GM18502 (cell line): ENCODE results near the gene ACOT7.

ENCODE experiments used
- ATAC-seq: cut with Tn5 transposase; IDR thresholded peaks from one replicate; pipeline ENCODE4 v1.9.1; 2021; ENCODE audit warnings: mild to moderate bottlenecking; ENCODE audit not compliant: unreplicated experiment, poor library complexity

ACOT7 gene

DNA sequence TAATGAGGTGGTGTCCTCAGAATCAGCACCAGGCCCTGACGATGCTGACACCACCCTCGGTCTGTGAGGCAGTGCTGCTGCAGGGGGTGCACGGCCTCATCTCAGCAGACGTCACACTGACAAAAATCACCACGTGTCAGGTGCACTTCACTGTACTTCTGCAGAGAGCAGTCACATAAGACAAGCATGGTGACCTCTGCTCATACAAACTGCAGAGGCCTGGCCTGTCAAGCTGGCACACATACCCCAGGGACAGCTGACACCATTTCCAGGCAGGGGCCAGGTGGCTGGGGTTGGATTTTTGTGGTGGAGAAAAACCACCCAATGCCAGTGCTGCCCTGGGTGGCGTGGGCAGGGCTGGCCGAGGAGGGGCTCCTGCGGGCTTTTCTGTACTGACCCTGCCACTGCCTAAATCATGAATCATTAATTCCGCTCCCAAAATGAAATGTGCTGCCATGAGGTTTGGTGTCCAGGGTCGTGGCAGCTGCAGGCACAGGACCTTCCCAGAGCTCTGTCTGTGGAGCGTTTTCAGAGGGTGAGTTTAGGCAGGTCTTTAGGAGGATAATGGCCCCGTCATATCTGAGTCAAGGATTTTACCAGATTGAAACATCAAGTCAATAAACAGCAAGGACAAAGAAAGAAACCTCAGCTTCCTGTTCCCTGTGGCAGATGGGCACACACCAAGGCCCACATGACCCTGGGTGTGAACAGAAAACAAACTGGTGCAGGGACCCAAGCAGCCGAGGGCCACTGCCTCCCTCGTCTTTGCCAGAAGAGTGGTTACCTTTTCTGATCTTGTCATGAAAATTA lies 99.3 kb downstream of the ACOT7 start:
- no peak for ATAC-seq

GRCh38 chr1:6292102-6292501 lies 101.5 kb downstream of the ACOT7 start:
- ATAC-seq: no peak

DNA sequence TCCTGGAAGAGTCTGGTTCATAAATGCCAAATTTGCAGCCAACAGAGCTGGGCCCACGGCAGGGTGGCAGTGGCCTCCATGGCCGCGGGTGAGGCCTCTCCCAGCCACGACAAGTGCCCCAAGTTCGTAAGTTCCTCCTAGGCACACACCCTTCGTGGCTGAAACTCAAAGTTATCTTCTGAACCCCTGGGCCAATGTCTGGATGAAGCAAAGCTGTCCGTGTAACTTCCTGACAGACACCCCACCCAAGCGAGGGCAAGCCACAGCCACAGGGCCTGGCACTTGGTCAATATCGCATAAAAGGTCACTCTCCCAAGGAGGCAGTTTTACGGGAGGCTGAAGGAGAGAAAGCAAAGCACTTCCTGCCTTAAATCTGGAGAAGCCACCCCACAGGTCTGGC lies 104.9 kb downstream of the ACOT7 start:
- no peak for ATAC-seq

GRCh38 chr1:6288026-6288425 lies 105.5 kb downstream of the ACOT7 start:
- no peak for ATAC-seq

- ATAC-seq: no peak
Measured at GRCh38 chr1:6287431-6287886, 106.1 kb downstream of the ACOT7 start.

- ATAC-seq: no peak
Measured at GRCh38 chr1:6287029-6287428, 106.5 kb downstream of the ACOT7 start.

DNA sequence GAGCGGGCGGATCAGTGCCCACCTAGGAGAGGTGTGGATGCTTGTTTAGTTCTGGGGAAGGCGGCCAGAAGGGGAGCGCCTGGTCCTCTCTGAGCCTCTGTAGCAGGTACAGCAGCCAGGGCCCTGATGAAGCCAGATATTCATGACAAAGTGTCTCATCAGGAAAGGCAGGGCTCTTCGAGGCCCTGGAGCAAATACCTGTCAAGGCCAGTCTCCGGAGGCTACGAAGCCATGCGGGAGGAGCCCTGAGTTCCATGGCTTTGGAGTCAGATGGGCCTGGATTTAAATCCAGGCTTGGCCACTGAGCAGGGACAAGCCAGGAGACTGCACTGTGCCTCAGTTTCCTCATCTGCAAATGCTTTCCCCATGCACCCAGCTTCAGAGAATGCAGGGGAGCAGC lies 107.3 kb downstream of the ACOT7 start:
- ATAC-seq: no peak

GRCh38 chr1:6285336-6285735 lies 108.2 kb downstream of the ACOT7 start:
- no peak for ATAC-seq

GRCh38 chr1:6282577-6283270 lies 110.8 kb downstream of the ACOT7 start:
- no peak for ATAC-seq

DNA sequence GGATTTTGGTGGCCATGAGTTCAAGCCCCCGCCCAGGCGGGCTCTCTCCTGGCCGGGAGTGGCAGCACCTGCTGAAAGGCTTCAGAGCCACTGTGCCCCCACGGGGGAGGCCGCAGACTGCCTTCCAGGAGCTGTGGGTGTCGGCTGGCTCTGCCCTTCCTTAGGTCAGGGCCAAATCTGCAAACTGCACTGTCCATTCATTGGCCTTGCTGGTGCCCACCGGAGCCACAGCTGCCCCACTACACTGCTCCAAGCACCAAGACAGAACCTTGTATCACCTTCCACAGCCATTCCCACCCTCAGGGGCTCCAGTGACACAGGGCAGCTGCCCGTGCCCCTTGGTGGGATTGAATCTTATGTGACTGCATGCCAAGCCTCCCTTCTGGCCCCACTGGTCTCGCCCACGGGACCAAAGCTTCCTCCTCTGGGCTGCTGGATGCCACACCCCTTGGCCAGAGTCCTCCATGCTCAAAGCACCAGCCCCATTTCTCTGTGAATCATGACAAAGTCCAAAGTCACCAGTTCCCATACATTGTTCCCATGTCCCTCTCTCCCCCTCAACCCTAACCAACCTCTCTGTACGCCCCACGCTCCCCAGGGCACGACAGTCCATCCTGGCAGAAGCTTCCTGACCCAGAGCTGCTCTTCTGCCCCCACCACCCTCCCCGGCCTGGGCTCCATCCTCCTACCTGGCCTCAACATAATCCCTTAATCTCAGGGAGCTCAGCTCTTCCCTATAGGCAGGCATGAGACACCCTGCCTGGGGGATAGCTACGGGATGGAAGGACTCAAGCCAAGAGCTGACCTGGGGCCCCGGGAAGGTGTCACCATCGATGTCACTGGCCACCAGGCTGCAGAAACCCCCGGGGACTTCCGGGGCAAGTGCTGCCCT lies 111.8 kb downstream of the ACOT7 start:
- no peak for ATAC-seq

GRCh38 chr1:6280761-6281451 lies 112.7 kb downstream of the ACOT7 start:
- no peak for ATAC-seq

DNA sequence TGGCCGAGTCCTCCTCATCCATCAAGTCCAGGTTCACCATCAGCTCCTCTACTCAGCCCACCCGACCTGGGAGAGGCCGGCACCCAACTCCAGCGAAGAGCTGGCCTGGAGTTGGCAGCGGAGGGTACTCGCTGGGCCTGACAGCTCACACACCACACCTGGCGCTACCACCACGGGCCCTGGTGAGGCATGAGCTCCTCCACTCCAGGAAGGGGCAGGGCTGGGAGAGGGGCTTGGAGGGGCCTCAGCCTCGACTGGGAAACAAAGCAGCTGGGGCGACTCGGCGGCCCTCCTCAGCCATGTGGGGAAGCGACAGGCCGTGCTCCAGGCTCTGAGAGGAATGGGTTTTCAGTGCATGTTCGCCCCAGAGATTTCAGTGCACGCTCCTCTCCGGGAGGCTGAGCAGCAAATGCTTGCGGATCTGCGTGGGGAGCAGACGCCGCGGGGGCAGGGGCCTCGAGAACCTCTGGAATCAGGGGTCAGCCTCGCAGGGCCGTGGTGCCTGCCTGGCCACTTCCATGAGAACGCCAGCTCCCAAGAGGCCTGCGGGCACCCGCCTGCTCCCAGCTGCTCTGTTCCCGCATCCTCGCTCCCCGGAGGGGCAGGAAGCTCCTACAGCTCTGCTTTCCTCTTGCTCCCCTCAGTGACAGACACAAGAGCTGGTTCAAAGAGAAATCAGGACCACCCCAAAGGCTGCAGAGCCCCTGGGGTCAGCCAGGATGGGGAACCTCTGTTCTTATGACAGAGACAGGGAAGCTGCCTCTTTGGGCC lies 113.8 kb downstream of the ACOT7 start:
- no peak for ATAC-seq

GRCh38 chr1:6279066-6279465 lies 114.5 kb downstream of the ACOT7 start:
- no peak for ATAC-seq

DNA sequence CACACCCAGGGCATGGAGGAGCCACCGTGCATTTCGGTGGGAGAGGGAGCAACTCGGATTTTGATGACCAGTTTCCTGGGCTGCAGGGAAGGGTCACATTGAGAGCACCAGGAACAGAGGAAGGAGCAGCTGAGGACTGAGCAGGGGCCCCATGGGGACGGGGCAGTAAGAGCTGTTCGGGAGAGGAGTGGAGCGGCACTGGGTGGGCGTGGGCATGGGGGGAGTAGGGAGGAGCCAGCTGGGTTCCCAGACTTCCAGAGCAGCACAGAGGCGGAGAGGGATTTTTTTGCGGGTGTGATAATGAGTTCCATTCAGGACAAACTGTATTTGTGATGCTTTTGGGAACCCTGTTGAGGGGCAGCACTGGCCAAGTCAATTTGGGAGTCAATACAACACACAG lies 115.3 kb downstream of the ACOT7 start:
- ATAC-seq: no peak

- ATAC-seq: no peak
Measured at GRCh38 chr1:6276811-6277555, 116.6 kb downstream of the ACOT7 start.

DNA sequence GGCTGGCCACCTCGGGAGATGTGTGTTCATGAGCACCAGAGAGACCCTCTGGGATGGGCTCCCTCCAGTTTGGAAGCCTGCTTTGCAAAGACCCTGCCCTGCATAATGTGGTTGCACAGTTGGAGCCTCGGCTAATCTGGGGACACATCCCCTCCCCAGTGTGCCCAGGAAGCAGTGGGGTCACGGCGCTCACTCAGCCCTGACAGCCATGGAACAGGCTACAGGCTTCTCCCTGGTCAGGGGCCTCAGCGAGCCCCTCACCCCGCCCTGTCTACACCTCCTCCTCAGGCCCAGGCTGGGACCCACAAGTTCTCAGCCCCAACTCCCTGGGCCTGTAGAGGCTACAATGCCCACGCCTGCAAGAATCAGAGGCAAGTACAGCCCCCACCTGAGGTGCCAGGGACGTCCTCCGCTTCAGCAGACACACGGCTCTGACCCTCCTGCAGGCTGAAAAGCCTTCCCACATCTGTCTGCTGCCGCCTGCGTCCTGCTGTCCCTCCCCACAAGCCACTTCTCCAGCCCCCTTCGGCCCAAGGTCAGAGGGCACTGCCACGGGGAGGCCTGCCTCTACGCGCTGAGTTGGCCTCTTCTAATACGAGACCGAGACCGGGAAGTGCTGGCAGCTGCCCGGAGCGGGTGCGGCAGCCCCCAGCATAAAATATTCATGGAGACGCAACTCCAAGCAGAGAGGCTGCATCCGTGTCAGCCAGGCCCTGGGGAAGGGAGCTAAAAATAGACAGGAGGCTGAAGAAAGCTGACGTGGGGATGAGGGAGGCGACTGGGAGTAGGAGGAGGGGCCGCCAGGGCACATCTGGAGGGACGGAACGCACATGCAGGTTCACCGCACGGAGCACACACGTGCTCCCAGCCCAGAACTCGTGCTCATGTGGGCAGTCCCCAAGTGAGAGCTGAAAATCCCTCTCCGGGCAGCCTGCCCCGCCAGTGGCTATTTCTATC lies 117.5 kb downstream of the ACOT7 start:
- ATAC-seq: no peak

DNA sequence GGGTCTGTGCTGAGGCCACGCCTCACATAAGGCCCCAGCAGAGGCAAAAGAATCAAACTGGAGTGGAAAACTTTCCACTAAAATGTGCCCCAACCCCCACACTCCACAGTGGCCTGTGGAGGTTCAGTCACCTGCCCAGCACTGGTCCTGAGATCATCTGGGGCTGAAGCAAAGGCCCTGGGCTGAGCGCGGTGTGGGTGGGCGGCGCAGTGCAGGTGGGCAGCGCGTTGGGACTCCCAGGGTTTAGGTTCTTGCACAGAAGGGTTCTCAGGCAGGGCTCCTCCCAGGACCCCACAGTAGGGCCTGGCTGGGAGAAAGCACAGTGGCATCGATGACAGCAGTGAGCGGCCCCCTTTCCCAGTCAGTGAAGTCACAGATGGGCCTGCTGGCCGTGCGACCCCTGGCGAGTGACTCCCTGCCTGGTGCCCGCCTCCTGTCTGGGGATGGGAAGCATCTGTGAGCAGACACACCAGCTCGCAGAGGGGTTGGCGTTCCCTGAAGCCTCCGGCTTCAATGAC lies 118.9 kb downstream of the ACOT7 start:
- no peak for ATAC-seq
